Hematopoietic multipotent progenitor cell (in vitro differentiated cells): ENCODE results near the gene SLIT3. TPM values are rescaled to one million over a fixed set of nuclear protein-coding genes. Genes with fewer than 3 reads are reported as not detected.

Experiments used
- DNase-seq, 3 donors: peaks; one replicate each; pipeline ENCODE4 v3.0.0-alpha.2; 2011 to 2015; ENCODE audit warnings: low read depth in 2 of 3, low spot score in 2 of 3
- total RNA-seq: library from RNA; depleted of rRNA; stranded (reverse); fragments of >200 nt; gene quantifications from one replicate; pipeline ENCODE4 v1.2.3, GENCODE V29; 2012

Gene SLIT3
- total RNA-seq, 1 donor, result under 0.01 TPM

- no peak for DNase-seq
Measured at GRCh38 chr5:168790671-168791250, 510.2 kb downstream of the SLIT3 start.

DNA sequence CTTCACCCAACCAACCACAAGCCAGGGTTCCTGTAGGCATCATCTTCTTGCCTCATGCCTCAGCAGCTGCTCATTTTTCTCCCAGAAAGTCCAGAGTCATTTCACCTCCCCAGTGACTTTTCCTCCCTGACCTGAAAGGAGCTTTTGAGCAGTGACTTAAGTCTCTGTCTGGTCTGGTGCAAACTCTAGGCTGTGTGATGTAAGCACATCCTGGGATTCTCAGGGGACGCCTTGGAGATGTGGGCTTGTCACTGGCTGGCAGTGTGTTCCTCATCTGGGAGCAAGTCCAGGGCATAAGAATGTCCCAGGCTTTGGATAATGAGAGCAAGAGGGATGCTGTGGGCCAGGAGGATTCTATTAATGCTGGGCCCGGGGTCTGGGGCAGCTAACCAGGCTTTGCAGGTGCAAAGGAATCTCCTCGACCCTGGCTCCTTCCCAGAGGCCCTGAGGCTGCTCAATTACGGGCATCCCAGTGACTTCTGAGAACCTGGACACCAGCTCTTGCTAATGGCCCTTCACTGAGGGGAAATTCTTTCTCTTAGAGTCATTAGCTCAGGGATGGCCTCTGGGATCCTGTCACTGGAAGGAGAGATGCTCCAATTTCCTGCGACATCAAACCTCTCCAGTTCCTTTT lies 510.8 kb downstream of the SLIT3 start:
- DNase-seq, result no peak

GRCh38 chr5:168788786-168789185 lies 512.2 kb downstream of the SLIT3 start:
- no peak for DNase-seq

DNA sequence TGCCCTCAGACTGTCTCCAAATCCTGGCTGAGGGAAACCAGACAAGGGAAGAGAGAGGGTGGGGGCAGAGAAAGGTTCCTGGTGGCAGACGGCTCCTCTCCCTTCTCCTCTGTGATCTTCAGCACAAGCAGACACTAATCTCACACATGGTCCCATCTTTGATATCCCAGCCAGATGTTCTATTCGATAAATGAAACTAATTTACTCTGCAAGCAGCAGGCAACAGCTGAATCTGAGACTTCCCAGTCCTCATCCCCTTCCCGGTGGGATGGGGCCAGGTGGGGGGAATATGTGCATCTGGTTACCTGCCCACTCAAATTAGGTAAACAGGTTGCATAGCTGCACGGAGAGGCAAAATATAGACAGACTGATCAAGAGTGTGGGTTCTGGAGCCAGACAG lies 512.8 kb downstream of the SLIT3 start:
- DNase-seq, result no peak

DNA sequence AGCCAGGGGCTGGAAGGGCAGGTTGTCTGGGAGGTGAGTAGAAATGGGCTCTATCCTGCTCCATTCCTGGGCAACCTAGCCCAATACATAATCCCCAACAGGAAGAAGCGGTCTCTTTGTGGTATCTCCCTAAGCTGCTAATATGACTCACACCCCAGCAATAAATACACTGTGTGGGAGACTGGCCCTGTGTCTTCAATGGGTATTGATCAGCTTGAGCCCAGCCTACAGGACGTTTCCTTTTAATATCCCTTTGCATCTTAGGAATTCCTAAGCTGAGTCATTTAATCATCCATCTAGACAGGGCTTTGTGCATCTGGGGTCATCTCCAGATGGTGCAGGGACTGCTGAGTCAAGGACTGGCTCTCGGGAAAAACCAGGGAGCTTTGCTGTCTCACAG lies 514.8 kb downstream of the SLIT3 start:
- DNase-seq, result no peak

- DNase-seq, result no peak
Measured at GRCh38 chr5:168784454-168784853, 516.5 kb downstream of the SLIT3 start.

DNA sequence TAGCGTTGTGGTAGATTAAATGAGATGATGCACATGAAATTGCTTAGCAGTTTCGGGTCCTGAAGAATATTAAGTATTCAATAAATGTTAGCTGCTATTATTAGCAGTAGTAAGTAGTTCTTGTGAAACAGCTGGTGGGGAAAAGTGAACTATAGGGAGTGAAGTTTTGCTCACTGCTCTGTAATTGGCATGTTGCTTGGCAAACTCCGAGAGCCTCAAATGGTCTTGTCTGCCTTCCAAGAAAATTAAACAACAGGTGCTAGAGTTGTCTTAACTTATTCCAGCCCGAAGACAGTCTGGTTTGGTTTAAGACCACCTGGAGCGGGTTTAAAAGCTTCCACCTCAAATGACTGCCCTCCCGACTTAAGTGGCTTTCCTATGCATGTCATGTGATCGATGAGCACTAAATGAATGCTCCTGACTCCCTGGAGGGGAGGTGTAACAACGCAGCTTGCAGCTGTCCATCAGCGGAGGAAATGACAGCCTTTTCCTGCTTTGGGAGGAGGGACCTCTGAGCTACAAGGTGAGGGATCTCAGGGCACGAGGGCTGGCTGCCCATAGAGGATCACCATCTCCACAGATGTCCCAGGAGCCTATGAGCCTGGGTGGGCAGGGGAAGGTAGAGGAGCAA lies 518.9 kb downstream of the SLIT3 start:
- DNase-seq, result no peak

DNA sequence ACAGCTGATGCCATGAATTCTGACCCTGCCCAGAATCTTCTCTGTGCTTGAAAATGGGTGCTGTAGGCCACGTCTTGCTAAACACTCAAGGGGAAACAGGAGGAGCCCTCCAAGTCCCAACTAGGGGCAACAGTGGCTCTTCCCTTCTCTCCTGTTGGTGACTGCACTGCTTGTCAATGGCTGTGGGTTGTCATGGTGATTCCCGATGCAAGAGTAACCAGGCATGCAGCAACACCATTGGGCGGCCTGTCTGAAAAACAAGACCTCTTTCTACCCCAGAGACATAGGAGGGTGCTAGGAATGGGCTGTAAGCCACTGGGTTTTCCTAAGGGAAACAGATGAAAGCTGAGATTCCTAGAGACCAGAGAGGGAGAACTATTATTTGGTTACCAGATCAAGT lies 520.1 kb downstream of the SLIT3 start:
- DNase-seq, result no peak

- DNase-seq, result no peak
Measured at GRCh38 chr5:168779333-168779732, 521.6 kb downstream of the SLIT3 start.

GRCh38 chr5:168778536-168778935 lies 522.4 kb downstream of the SLIT3 start:
- no peak for DNase-seq

GRCh38 chr5:168777651-168778050 lies 523.3 kb downstream of the SLIT3 start:
- DNase-seq, result no peak

DNA sequence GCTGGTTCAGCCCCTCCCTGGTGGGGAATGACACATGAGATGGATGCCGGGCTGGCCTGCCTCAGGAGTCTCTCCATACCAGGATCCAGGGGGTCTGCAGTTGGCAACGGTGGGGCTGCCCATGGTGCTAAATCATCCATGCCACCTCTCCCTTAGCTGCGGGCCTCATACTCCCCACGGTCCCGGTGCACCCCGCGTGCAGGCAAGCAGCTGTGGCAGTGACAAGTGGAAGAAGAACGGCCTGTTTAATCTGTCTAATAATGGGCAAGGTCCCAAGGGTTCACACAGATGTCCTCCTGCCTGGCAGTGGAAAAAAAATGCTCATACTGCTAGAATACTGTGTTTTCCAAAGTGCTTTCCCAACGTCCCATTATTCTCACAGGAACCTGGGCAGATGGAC lies 524.9 kb downstream of the SLIT3 start:
- DNase-seq, result no peak

GRCh38 chr5:168773226-168773625 lies 527.7 kb downstream of the SLIT3 start:
- DNase-seq, result no peak

- no peak for DNase-seq
Measured at GRCh38 chr5:168772316-168772961, 528.5 kb downstream of the SLIT3 start.

GRCh38 chr5:168771678-168772077 lies 529.3 kb downstream of the SLIT3 start:
- DNase-seq, result no peak

DNA sequence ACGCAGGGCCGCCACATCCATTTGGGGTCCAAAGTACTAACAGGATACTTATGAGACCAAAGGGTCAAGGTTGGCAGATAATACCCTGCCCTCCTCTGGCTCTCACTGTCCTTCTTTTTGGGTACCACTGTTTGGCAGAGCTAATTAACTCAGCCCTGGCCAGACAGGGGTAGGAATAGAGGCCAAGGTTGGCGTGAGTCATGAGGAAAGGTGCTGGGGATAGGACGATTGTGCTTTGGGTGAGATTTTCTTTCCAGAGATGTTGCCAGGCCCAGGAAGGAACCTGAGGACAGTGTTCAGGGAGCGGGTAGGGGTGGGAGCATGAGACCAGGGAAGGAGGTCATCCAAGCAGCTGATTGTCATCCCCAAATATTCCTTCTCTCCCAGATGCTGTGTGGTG lies 529.9 kb downstream of the SLIT3 start:
- DNase-seq, result no peak

DNA sequence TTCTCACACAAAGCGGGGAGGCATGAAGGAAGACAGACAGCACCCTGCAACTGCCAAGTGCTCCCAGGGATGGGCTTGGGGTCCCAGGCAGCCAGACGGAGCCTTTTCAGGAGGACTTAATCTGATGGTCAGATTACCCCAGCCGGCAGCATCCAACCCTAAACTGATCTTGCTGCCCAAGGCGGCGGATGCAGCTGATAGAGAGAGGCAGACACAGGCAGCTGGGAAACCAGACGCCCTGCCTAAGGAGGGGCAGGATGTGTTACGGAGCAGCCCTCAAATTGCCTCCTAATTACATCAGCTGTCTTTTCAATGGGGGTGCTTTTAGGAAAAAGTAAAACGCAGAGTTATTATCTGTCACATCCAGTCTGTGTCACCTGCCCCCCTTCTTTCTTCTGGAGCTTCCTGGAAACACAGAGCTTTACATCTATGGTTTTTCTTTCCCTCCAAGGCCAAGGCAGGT lies 530.9 kb downstream of the SLIT3 start:
- no peak for DNase-seq

DNA sequence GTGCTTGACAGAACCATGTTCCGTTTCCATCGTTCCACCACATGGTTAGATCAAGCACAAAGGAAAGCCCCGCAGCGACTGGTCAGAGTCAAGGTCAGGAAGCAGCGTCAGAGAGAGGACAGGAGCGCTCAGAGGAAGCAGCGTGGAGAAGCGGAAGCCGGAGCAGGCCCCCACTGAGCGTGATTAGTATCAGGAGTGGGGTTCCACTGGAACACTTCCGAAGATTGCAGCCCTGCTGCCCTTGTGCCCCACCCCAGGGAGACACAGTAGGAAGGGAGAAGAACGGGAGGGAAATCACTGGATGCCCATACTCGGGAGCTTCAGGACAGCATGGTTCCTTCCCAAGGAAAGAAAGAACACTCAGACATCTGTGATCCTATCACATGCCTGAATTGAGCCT lies 532.8 kb downstream of the SLIT3 start:
- no peak for DNase-seq

DNA sequence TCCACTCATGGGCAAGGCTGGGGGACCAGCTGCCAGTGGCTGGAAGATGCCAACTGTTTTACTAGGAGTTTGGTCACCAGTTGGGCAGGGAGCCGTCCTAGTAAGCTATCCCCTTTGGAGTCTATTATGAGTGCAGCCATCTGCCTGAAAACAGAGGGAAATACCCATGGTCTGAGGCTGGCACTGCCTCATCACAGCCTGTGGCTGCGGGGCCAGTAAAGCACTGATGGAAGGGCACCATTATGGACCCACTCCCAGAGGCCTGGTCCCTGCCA lies 534.6 kb downstream of the SLIT3 start:
- no peak for DNase-seq

DNA sequence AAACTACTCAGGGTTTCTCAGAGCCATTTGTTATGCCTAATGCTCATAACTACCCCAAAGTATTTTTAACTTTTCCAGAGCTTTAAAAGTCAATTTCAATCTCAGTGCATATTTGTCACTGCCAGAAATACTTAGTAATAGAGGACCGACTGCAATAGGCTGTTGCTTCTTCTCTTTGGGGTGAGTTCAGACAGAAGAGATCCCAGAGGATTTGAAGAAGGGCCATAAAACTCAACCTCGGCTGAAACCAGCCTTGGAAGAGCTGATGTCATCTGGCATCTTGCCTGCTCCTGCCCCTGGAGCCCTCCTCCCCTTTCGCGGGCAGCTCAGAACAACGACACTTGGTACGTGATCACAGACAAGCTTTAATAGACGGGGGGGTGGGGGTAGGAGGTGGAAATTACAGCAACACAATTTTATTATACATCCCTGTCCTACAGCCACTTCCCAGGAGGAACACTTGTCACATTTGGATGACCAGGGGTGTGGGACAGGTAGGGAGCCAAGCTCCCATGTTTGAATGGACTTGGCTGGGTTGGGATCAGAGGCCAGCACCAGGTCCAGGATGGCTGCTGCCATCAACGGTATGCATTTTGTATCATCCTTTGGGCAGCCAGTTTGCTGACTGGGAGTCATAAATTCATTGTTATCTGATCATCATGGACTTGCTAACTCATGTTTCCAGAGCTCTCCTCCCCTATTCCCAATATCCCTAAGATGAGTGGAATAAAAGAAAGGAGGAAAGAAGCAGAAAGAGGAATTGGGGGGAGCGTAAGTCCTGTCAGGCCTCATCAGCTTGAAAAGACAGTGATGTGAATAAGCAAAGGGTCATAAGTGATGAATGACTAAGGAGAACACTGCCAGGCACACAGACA lies 535.2 kb downstream of the SLIT3 start:
- DNase-seq, result no peak

GRCh38 chr5:168765086-168765550 lies 535.8 kb downstream of the SLIT3 start:
- no peak for DNase-seq
